CD4-positive, alpha-beta T cell treated with Interferon alpha-2 for 1 hour (primary cell): Measurements from ENCODE around the gene ADGRV1.
"Not testable (repeated sequence)": the region's sequence is repeated elsewhere in the genome, so short reads cannot be mapped to it uniquely, and the experiment has no call there.

ENCODE experiments used
- DNase-seq, 2 donors: peaks; one replicate each; pipeline ENCODE4 v3.0.0-alpha.2; 2020 to 2022

Gene ADGRV1

DNA sequence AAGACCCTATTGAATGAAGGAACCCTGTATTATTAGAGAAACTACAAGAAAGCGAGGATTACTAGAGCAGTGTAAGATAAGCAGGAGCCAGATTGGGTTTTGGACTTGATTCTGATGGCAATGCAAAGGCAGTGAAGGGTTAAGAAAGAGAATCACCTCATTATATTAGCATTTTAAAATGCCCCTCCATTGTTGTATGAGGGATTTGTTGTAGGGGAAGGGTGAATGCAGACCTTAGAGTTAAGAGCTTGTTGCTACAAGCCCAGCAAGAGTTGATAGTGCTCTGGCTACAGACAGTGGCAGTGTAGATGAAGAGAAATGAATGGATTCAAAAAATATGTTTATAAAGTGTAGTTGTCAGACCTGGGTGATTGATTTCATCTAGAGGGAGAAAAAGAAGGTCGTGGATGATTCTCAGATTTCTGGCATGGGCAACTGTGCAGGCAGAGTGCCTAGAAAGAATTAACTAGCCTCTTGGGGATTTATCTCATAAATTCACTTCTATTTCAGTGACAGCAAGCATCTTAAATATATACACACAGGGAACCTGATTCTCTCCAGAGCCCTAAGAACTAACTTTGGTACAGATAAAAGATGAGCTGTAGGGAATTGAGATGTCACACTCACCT is 479.7 kb downstream of the ADGRV1 start:
- no peak for DNase-seq

DNA sequence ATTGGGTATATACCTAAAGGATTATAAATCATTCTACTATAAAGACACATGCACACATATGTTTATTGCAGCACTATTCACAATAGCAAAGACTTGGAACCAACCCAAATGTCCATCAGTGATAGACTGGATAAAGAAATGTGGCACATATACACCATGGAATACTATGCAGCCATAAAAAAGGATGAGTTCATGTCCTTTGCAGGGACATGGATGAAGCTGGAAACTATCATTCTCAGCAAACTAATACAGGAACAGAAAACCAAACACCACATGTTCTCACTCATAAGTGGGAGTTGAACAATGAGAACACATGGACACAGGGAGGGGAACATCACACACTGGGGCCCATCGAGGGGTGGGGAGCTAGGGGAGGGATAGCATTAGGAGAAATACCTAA is 482.5 kb downstream of the ADGRV1 start:
- not testable (repeated sequence) for DNase-seq

- no peak for DNase-seq
These were observed 483.8 kb downstream of the ADGRV1 start for GRCh38 chr5:91042247-91042935.

DNA sequence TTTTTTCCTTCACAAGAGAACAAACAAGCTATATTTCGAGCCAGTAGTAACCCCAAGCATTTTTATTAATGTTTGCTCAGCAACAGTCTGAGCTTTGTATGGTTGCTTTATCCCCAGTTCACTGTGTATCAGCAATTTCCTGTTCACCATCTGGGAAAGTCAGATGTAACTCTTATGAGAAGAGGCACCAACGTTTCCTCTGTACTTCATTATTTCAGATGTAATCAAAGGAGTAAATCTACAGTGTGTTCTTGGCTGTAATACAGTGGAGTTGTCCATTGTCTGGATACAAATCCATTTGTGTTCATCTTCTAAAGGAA is 484.3 kb downstream of the ADGRV1 start:
- DNase-seq: no peak

DNA sequence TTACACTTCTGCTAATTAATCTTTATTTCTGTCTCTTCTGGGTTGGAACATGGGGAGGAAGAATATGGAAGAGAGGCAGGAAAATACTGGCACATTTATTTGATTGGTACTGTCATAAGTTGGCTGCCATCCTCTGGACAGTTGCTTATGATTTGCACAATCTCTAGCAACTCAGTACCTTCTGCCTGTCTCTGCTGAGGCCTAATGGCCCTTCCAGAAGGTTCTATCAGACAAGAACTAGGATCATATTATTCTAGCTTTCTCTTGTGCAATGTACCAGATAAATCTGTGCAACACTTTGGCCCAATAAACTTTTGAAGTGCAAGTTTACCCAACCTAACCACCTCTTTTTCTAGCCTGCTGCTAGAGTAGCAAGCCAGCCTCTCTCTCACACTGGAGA is 489.5 kb downstream of the ADGRV1 start:
- DNase-seq: no peak

DNA sequence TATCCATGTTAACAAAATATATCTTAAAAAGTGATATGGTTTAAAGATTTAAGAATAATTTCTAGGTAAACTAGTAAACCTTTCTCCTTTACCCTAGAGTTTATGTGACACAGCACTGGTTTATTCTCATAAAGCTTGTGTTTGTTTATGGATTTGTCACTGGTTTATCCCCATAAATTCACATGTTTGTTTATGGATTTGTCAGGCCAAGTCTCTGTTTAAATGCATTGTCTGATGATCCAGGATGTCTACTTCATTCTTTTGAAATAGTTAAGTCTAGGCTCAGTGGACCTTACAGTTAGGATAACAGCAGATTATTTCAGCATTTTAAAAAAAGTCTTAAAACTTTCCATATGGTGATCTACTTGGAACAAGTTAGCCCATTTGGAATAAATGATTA is 490.5 kb downstream of the ADGRV1 start:
- no peak for DNase-seq

DNA sequence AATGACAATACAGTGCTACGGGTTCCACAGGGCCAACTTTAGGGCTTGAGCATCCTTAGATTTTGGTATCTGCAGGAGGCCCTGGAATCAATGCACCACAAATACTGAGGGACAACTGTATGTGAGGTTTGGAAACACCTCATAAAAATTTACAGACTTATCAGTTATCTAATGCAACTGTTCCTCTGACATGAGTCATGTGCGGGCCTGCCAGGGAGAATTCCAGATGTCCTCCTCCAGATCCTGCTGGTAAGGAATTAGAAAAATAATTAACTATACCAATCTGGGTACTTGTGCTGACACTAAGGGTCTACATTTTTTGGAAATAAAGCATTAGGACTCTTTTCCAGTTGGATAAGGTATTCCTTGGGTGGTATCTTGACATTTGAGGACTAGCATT is 491.2 kb downstream of the ADGRV1 start:
- DNase-seq: no peak

DNA sequence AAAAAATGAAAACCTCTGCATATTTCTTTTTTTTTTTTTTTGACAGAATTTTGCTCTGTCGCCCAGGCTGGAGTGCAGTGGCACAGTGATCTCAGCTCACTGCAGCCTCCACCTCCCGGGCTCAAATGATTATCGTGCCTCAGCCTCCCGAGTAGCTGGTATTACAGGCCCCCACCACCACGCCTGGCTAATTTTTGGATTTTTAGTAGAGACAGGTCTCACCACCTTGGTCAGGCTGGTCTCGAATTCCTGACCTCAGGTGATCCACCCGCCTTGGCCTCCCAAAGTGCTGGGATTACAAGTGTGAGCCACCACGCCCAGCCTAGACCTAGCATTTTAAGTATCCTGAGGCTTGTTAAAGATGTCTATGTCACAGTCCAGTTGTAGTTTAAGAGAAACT is 493.8 kb downstream of the ADGRV1 start:
- not testable (repeated sequence) for DNase-seq

DNA sequence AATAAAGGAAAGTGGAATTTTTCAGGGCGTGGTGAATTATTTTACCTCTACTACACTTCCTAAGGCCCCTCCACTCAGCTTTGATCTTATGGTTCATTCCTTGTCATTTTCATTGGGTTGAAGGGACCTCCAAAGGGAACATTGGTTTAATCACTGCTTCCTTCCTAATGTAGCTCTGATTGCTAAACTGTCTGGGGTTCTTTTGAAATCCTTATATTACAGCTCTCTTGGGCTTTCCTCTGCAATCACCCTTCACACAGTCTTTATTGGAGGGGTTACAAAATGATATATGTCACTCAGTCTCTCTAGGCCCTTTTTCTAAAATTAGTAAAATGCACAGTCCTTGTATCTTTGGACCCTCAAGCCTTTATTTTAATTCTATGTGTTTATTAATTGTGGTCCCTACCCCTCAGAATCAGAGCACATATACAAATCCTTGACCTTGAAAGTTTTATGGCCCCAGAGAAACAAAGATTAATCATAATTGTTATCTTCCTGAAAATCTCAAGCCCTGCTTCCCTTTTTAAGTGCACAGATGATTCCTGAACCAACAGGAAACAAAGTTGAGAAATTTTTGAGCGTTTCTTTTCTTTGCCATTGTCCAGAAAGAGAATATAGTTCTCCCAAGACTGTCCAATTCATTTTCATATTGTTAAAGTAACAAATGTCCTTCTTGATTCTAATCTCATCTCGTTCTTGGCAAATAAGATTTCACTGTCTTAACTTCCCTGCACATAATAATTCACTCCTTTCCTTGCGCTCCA is 494.6 kb downstream of the ADGRV1 start:
- DNase-seq: no peak

- no peak for DNase-seq
These were observed 495.1 kb downstream of the ADGRV1 start for GRCh38 chr5:91053741-91054025.

DNA sequence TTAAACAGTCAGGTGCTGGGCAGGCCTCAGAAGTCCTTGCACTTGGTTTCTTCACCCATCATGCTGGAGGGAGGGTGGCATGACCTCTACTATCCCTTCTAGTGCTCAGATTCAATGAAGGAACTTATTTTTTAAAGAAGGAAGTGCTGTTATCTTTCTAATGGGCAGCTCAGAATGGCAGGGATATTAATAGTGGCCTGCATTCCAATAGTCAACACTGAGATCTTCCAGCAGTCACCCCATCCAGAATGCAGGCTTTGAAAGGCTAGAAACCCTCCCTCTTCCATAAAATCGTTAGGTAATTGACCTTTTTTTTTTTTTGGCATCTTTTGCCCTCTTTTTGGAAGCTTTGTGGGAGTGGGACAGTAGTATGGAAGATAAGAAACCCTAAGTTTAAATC is 499.6 kb downstream of the ADGRV1 start:
- DNase-seq: no peak

- no peak for DNase-seq
These were observed 500.0 kb downstream of the ADGRV1 start for GRCh38 chr5:91058575-91058974.

DNA sequence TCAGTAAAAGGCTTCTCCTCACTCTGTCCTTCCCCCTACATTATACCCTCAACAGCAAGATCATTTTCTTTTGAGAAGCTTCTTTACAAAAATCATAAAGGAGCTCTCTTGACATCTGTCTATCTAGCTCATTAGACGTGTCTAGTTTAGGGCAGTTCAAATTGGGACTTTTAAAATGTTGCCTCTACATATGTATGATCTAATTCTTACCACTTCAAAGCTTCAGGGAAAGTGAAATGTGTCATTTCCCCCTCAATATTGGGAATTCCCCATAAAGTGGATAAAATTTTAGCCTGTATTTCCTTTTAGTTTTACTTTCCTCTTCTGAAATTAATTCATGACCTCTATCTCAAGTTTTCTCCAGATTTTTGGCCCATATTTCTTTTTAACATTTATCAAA is 500.8 kb downstream of the ADGRV1 start:
- DNase-seq: peak in 1 of 2 donors; percentile 1

DNA sequence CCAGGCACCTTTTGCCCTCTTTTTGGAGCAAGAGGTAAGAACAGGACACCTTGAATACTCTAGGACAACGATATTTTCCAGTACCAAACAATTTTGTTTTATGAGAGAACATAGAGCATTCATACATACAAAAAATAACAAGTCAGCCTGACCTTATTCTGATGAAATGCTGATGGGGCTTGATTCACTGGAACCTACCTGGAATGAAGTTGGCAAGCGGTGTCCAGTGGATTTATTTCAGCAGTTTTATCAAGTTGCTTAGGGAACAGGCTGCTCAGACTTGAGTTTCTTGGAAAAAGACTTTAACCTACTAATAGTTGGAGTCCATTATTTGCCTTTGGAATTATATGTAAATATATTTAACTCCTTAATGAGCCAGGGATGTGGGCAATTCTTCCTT is 502.5 kb downstream of the ADGRV1 start:
- no peak for DNase-seq

DNA sequence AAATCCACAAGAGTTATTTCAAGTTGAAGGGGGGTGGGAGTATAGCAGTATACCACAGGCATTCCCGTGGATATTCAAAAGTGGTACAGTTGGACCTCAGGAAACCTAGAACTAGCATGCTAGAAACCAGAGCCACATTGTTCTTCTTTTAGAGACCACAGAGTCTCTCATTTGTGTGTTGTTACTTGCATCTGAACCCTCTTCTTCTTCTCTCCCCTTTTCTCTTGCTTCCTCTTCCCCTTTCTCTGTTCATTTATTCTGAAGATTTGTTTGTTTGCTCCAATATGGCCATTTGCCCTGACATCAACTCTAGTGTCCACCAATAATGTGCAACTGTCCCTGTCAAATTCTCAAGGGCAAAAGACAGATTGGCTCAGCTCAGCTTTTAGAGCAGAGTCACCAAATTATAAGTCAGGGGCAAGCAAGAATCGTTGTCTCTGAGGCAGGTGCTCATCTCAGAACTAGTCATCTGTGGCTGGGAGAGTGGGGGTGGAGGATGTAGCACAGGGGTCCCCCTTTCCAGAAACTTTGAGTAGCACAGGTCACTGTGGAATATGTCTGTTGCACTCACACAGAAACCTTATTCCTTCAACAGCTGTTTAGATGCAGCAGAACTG is 503.5 kb downstream of the ADGRV1 start:
- no peak for DNase-seq

DNA sequence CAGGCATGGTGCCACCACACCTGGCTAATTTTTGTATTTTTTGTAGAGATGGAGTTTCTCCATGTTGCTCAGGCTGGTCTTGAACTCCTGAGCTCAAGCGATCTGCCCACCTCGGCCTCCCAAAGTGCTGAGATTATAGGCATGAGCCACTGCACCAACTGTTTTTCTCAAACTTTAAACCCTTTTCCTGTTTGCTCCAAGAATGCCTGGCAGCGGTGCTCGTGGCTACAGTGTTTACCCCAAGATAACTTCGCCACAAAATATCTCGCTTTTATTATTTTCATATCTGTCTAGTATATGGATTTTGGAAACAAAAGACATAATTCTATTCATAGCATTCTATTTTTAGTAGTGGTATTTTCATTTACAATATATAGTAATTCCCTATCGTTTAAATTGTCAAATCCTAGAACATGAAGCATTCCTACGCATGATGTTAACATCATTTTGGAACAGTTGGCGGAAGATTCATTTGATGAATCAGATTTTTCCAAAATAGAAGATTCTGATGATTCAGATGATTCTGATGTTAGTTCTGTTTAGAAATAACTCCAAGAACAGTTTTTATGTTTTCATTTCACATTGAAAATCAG is 504.6 kb downstream of the ADGRV1 start:
- DNase-seq: not testable (repeated sequence)

- DNase-seq: no peak
These were observed 506.9 kb downstream of the ADGRV1 start for GRCh38 chr5:91065496-91065895.

GRCh38 chr5:91069364-91069763 is 510.8 kb downstream of the ADGRV1 start:
- DNase-seq: no peak

- DNase-seq: no peak
These were observed 512.4 kb downstream of the ADGRV1 start for GRCh38 chr5:91070761-91071550.

- no peak for DNase-seq
These were observed 514.3 kb downstream of the ADGRV1 start for GRCh38 chr5:91072881-91073280.

- no peak for DNase-seq
These were observed 516.0 kb downstream of the ADGRV1 start for GRCh38 chr5:91074615-91075014.

GRCh38 chr5:91076138-91076537 is 517.5 kb downstream of the ADGRV1 start:
- no peak for DNase-seq

DNA sequence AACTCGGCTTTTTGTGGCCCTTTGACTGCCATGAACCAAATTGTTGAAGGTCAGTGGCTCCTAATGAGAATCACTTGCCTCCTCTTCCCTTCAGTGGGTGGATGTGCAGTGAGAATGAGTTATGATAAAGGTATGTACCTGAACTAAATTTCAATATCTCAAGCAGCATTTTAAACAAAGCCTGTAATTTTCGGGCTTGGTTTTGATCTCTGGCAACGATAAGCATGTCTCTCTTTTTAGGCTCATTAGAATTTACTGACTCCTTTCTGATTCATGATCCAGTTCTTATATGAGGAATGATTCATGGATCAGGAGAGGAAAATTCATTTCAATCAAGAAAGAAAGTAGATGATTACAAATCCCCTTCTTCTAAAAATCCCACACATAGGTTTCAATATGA is 519.0 kb downstream of the ADGRV1 start:
- no peak for DNase-seq
